ENCODE data around the gene GNB1L.

The GNB1L gene

GRCh38 chr22:19758896-19759426 is 95.7 kb downstream of the GNB1L start:
- Histone ChIP-seq H3K27ac (ENCODE audit: low read length) (no peak overlapping the region), H3K4me1 (ENCODE audit: control insufficient read depth, insufficient read depth, low read length) (peaks cover 14% of the 10 kb centered on the region), H3K36me3 (ENCODE audit: control insufficient read depth, insufficient read depth, low read length) (no peaks in the 10 kb centered on the region), H3K9me3 (ENCODE audit: control insufficient read depth, insufficient read depth, low read length) (no peaks in the 10 kb centered on the region), H3K4me3 (ENCODE audit: low read length) (no peak overlapping the region), H3K27me3 (ENCODE audit: control insufficient read depth, insufficient read depth, low read length) (peaks cover 88% of the 10 kb centered on the region)
- no peak for DNase-seq (ENCODE audit: low read depth, low spot score)
- WGBS (ENCODE audit: insufficient coverage, insufficient read length), result no CpG with 5 or more reads among the region's 21 CpGs

GRCh38 chr22:19757985-19758895 is 96.4 kb downstream of the GNB1L start:
- no peaks in the 10 kb centered on the region for H3K9me3 ChIP-seq (ENCODE audit: control insufficient read depth, insufficient read depth, low read length)
- WGBS (ENCODE audit: insufficient coverage, insufficient read length), result no CpG with 5 or more reads among the region's 43 CpGs
- peaks cover 87% of the 10 kb centered on the region for H3K27me3 ChIP-seq (ENCODE audit: control insufficient read depth, insufficient read depth, low read length)
- H3K36me3 ChIP-seq (ENCODE audit: control insufficient read depth, insufficient read depth, low read length), result no peaks in the 10 kb centered on the region
- H3K27ac ChIP-seq (ENCODE audit: low read length), result no peak overlapping the region
- H3K4me1 ChIP-seq (ENCODE audit: control insufficient read depth, insufficient read depth, low read length), result peaks cover 13% of the 10 kb centered on the region; the same call in 1 of the 2 replicates
- H3K4me3 ChIP-seq (ENCODE audit: low read length), result no peak overlapping the region
- no peak for DNase-seq (ENCODE audit: low read depth, low spot score)

DNA sequence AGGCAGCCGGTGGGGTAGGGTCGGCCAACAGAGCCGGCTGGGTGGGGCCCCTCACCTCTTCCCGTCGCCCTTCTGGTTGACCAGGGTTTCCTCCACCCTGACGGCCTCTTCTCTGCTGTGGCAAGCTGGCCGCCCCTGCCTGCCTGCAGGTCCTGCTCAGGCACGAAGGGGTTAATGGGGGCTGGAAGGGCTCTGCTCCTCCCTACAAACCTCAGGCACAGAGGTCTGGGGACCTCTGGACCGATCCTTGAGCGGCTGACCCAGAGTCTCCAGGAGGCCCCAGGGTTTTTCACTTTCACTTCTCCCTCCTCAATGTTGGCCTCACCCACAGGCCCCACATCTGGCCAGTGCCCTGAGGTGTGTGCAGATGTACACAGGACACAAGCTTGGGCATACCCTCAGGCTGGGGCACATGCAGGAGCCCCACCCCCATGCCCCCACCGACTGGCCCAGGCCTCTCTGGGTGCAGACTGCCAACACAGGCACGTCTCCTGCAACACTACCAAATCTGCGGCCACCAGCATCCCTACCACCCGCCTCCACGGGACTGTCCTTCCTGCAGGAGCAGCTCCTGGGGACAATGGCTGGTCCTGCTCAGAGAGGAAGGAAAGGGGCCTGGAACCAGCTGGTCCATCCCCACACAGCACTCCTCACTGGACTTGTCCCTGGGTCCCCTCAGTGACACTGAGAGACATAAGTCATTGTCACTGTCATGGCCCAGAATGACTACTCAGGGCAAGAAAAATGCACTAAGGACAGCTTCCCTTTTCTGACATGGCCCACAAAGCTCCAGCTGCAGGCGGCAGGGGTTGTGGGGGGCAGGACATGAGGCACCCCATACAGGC is 97.3 kb downstream of the GNB1L start:
- Histone ChIP-seq H3K4me1 (ENCODE audit: control insufficient read depth, insufficient read depth, low read length) (peaks cover 10% of the 10 kb centered on the region; the same call in 1 of the 2 replicates), H3K9me3 (ENCODE audit: control insufficient read depth, insufficient read depth, low read length) (no peaks in the 10 kb centered on the region), H3K27ac (ENCODE audit: low read length) (no peak overlapping the region), H3K36me3 (ENCODE audit: control insufficient read depth, insufficient read depth, low read length) (no peaks in the 10 kb centered on the region), H3K27me3 (ENCODE audit: control insufficient read depth, insufficient read depth, low read length) (peaks cover 82% of the 10 kb centered on the region), H3K4me3 (ENCODE audit: low read length) (no peak overlapping the region)
- WGBS (ENCODE audit: insufficient coverage, insufficient read length), result no CpG with 5 or more reads among the region's 16 CpGs
- no peak for DNase-seq (ENCODE audit: low read depth, low spot score)

GRCh38 chr22:19756288-19757128 is 98.2 kb downstream of the GNB1L start:
- no CpG with 5 or more reads among the region's 76 CpGs for WGBS (ENCODE audit: insufficient coverage, insufficient read length)
- DNase-seq (ENCODE audit: low read depth, low spot score), result no peak
- Histone ChIP-seq H3K27me3 (ENCODE audit: control insufficient read depth, insufficient read depth, low read length) (peaks cover 73% of the 10 kb centered on the region), H3K36me3 (ENCODE audit: control insufficient read depth, insufficient read depth, low read length) (no peaks in the 10 kb centered on the region), H3K4me1 (ENCODE audit: control insufficient read depth, insufficient read depth, low read length) (peaks cover 7% of the 10 kb centered on the region; the same call in 1 of the 2 replicates), H3K9me3 (ENCODE audit: control insufficient read depth, insufficient read depth, low read length) (no peaks in the 10 kb centered on the region), H3K27ac (ENCODE audit: low read length) (no peak overlapping the region), H3K4me3 (ENCODE audit: low read length) (no peak overlapping the region)

DNA sequence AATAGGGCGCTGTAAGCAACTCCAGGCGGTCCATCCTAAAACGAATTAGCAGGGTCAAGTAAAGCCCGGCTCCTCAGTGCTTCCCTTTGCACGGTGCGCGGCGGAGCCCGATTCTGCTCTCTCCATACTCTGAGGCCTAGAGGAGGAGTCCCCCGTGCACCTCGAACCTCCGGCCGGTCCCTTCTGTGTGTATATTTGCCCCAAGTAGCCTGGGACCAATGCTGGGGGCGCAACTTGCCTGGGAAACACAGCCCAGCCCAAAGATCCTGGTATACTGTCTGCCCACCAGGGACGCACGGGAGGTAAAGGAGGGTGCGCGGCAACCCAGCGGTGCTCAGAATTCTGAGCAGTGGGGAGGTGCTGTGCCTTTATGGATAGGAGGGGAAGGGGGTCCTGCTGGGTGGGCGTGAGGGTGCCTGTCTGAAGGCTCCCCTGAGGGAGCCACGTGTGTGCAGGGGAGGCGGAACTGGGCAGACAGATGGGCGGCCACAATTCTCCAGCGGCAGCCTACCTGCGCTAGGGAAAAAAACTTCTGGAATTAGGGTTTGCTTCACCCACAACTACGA is 98.9 kb downstream of the GNB1L start:
- no peak overlapping the region for H3K27ac ChIP-seq (ENCODE audit: low read length)
- DNase-seq (ENCODE audit: low read depth, low spot score), result no peak
- peaks cover 8% of the 10 kb centered on the region; the same call in 1 of the 2 replicates for H3K4me1 ChIP-seq (ENCODE audit: control insufficient read depth, insufficient read depth, low read length)
- no peaks in the 10 kb centered on the region for H3K36me3 ChIP-seq (ENCODE audit: control insufficient read depth, insufficient read depth, low read length)
- peaks cover 69% of the 10 kb centered on the region for H3K27me3 ChIP-seq (ENCODE audit: control insufficient read depth, insufficient read depth, low read length)
- H3K4me3 ChIP-seq (ENCODE audit: low read length), result no peak overlapping the region
- no CpG with 5 or more reads among the region's 26 CpGs for WGBS (ENCODE audit: insufficient coverage, insufficient read length)
- no peaks in the 10 kb centered on the region for H3K9me3 ChIP-seq (ENCODE audit: control insufficient read depth, insufficient read depth, low read length)

- Histone ChIP-seq H3K4me1 (ENCODE audit: control insufficient read depth, insufficient read depth, low read length) (peaks cover 8% of the 10 kb centered on the region; the same call in 1 of the 2 replicates), H3K27ac (ENCODE audit: low read length) (no peak overlapping the region), H3K4me3 (ENCODE audit: low read length) (no peak overlapping the region), H3K36me3 (ENCODE audit: control insufficient read depth, insufficient read depth, low read length) (no peaks in the 10 kb centered on the region), H3K27me3 (ENCODE audit: control insufficient read depth, insufficient read depth, low read length) (peaks cover 68% of the 10 kb centered on the region), H3K9me3 (ENCODE audit: control insufficient read depth, insufficient read depth, low read length) (no peaks in the 10 kb centered on the region)
- DNase-seq (ENCODE audit: low read depth, low spot score), result no peak
- WGBS (ENCODE audit: insufficient coverage, insufficient read length), result no CpG with 5 or more reads among the region's 59 CpGs
These were observed 99.4 kb downstream of the GNB1L start for GRCh38 chr22:19755145-19755710.

DNA sequence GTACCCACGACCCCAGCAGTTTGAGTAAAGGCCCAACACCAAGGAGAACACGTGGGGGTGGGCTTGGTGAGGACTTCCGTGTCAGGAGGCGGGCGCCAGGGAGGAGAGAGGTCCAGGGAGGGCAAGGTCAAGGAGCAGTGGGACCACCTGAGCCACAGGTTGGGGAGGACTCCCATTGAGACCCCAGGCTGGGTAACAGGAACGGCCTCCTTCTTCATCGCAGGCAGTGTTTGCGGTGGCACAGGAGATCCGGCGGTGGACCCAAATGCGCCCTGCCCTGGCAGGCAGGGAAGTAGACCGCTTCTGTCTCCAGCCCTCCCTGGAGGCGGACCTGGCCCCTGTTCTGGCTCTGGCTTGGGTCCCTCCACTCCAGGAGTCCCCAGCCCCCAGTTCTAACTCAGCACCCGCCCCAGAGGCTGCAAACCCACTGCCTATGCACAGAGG is 100.0 kb downstream of the GNB1L start:
- no peak for DNase-seq (ENCODE audit: low read depth, low spot score)
- no peak overlapping the region for H3K27ac ChIP-seq (ENCODE audit: low read length)
- no CpG with 5 or more reads among the region's 14 CpGs for WGBS (ENCODE audit: insufficient coverage, insufficient read length)
- peaks cover 65% of the 10 kb centered on the region for H3K27me3 ChIP-seq (ENCODE audit: control insufficient read depth, insufficient read depth, low read length)
- H3K36me3 ChIP-seq (ENCODE audit: control insufficient read depth, insufficient read depth, low read length), result no peaks in the 10 kb centered on the region
- no peaks in the 10 kb centered on the region for H3K9me3 ChIP-seq (ENCODE audit: control insufficient read depth, insufficient read depth, low read length)
- H3K4me3 ChIP-seq (ENCODE audit: low read length), result no peak overlapping the region
- peaks cover 8% of the 10 kb centered on the region; the same call in 1 of the 2 replicates for H3K4me1 ChIP-seq (ENCODE audit: control insufficient read depth, insufficient read depth, low read length)

DNA sequence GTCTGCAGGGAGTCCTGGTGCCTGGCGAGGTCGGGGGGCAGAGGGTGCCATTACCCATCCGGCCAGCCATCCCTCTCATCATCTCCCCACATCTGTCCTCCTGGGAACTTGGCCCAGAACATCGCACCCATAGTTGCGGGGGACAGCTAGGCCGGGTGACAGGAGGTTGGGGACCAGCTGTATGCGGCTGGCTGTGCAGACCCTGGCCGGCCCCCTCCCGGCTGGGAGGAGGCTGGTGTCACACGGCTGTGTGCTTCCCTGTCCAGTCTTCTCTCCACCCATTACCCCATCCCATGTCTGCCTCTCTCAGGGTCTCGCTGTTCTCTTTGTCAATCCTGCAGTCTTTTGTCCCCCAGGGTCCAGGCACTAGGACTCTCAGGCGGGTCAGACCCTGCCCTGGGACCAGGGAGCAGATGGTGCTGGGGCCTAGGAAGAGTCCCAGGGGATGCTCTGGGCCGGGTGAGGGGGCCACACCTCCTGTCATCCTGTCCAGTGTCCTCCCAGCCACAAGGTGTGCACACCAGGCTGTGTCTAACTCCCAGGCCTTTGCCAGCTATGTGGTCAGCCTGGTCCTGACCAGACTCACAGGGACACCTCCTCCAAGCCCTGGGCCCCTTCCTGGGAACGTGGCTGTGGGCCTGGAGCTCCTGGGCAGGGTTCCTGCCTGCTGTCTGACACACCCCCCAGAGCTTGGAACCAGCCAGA is 100.5 kb downstream of the GNB1L start:
- Histone ChIP-seq H3K36me3 (ENCODE audit: control insufficient read depth, insufficient read depth, low read length) (no peaks in the 10 kb centered on the region), H3K27me3 (ENCODE audit: control insufficient read depth, insufficient read depth, low read length) (peaks cover 59% of the 10 kb centered on the region), H3K9me3 (ENCODE audit: control insufficient read depth, insufficient read depth, low read length) (no peaks in the 10 kb centered on the region), H3K4me3 (ENCODE audit: low read length) (no peak overlapping the region), H3K27ac (ENCODE audit: low read length) (no peak overlapping the region), H3K4me1 (ENCODE audit: control insufficient read depth, insufficient read depth, low read length) (peaks cover 8% of the 10 kb centered on the region; the same call in 1 of the 2 replicates)
- DNase-seq (ENCODE audit: low read depth, low spot score), result no peak
- no CpG with 5 or more reads among the region's 14 CpGs for WGBS (ENCODE audit: insufficient coverage, insufficient read length)

Data from iPS DF 6.9 (cell line).